Activated CD8-positive, alpha-beta T cell treated with anti-CD3 and anti-CD28 coated beads, Interleukin-2, amount 10 ng/mL, durations not matched to agents 7 days and 5 days (primary cell): ENCODE measurements around the gene ATP5MC3. TPM values are rescaled to one million over a fixed set of nuclear protein-coding genes. Genes with fewer than 3 reads are reported as not detected.

ENCODE experiments used
- ATAC-seq: fragments of 150-1000 bp; cut with Tn5 transposase; one replicate; pipeline ENCODE4 v1.10.0; 2021; ENCODE audit warnings: moderate library complexity
- CTCF ChIA-PET: fragments of 350-600 bp; sonication (Branson Sonifier 250); formaldehyde crosslinking; loops from one replicate; lab custom pipeline; 2021; ENCODE audit warnings: antibody characterized with exemption; lab: Charles Lee
- POLR2A ChIA-PET: fragments of 350-600 bp; sonication (Branson Sonifier 250); formaldehyde crosslinking; loops from one replicate; lab custom pipeline; 2021; ENCODE audit warnings: antibody characterized with exemption; lab: Charles Lee
- DNase-seq: peaks from one replicate; pipeline ENCODE4 v3.0.0-alpha.2; 2020
- H3K27ac Mint-ChIP-seq: one replicate; pipeline ENCODE4 v1.8.0; 2021; ENCODE audit warnings: mild to moderate bottlenecking, mixed read lengths
- H3K27me3 Mint-ChIP-seq: one replicate; pipeline ENCODE4 v1.8.0; 2021; ENCODE audit warnings: low read depth, mixed read lengths
- H3K36me3 Mint-ChIP-seq: one replicate; pipeline ENCODE4 v1.8.0; 2021; ENCODE audit warnings: low read depth, mixed read lengths
- H3K4me1 Mint-ChIP-seq: one replicate; pipeline ENCODE4 v1.8.0; 2021; ENCODE audit warnings: low read depth, mixed read lengths
- H3K4me3 Mint-ChIP-seq: one replicate; pipeline ENCODE4 v1.8.0; 2021; ENCODE audit warnings: mild to moderate bottlenecking, mixed read lengths
- H3K9me3 Mint-ChIP-seq: one replicate; pipeline ENCODE4 v1.8.0; 2022; ENCODE audit warnings: mixed read lengths; ENCODE audit not compliant: insufficient read depth
- total RNA-seq, 2 experiments: library from RNA; stranded (reverse); gene quantifications; one replicate each; pipeline ENCODE4 v1.2.3, GENCODE V29; 2021

ATP5MC3 gene
- total RNA-seq, 2 experiments from 2014 or later = 293 to 310 TPM

GRCh38 chr2:175167792-175168563 lies 13.5 kb downstream of the ATP5MC3 start, which contains the start of gene ATF2:
Gene ATF2 (minus strand): TSS chr2:175168203. CDS start chr2:175136443, 31,760 bp downstream.
- peak; percentile 99 for DNase-seq
- Mint-ChIP-seq H3K36me3 (peaks cover 21% of the 10 kb centered on the region), H3K27ac (peak within 1 kb of the TSS; percentile 97), H3K9me3 (no peaks in the 10 kb centered on the region), H3K4me3 (peak within 1 kb of the TSS; percentile 95), H3K27me3 (no peaks in the 10 kb centered on the region), H3K4me1 (peaks cover 42% of the 10 kb centered on the region)
- POLR2A ChIA-PET = interaction anchor here (0.7 to 1.6 kb wide), 6 partner anchors 11 to 57 kb away, joined by 3 to 19 read pairs (median 4); partner anchors contain the start of gene ATP5MC3
- CTCF ChIA-PET = interaction anchor here (0.7 to 1.5 kb wide), 8 partner anchors 10 to 485 kb away, joined by 3 to 8 read pairs (median 4); partner anchors contain the start of gene ATP5MC3
- peak; percentile 93 for ATAC-seq

DNA sequence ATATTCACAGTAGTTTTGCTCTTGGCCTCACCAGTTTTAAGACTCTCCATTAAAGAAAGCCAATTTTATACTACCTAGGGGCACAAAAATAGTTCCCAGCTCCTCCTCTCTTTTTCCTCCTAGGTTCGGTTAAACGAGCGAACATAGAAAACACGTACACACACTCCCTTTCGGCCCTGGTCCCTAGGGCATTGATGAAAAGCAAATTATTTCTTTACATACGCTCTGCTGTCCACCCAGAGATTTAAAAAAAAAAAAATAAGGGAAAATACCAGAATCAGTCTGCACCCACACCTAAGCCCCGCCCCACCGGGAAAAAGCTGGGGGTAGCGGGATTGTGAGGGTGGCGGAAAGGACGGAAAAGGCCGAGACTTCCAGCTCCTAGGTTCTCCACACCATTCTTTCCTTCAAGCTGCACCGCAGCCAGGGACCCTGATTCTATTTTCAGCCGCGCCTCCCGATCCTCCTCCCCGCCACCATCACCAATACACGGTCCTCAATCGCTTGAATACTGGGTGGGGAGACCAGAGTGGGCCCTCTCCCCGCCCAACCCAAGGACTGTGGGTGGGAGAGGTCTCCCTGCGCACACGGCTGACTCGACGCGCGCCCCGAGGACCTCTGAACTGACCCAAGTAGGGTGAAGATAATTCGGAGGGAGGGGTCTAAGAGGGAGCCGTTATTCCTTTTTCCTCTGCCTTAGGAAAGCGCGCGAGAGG lies 14.3 kb downstream of the ATP5MC3 start:
- CTCF ChIA-PET = interaction anchor here (1.1 to 1.5 kb wide), 3 partner anchors 11 to 14 kb away, joined by 3 to 8 read pairs (median 5); no protein-coding TSS in a partner anchor
- no peaks in the 10 kb centered on the region for H3K27me3 Mint-ChIP-seq

DNA sequence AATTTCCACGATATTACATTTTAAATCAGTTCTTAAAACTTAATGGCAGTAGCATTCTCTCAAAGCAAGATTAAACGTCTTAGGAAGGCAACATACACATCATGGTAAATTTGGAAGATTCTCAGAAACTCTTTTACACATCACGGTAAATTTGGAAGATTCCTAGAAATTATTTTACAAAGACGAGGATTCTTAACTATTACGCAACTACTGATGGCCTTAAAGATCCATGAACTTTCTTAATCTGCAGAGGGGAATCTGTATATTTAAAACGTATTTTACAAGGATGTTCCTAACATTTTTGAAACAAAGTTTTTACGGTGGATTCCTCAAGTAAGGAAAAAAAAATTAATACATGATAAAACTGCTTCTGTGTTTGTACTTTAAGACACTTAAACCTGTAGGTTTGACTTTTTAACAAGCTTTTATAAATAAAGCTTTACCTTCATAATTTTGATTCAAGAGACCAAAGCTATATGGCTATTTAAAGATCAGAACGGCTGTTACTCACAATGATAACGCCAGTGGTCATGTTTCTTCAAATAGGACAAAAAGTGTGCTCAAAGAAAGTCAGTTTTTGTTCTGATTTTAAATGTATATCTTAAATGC lies 15.2 kb downstream of the ATP5MC3 start:
- DNase-seq (no peak), ATAC-seq (no peak)
- Mint-ChIP-seq H3K4me1 (peaks cover 42% of the 10 kb centered on the region), H3K9me3 (no peaks in the 10 kb centered on the region), H3K36me3 (peaks cover 15% of the 10 kb centered on the region), H3K27me3 (no peaks in the 10 kb centered on the region), H3K4me3 (peak overlapping the region; percentile 95), H3K27ac (no peak overlapping the region)
- ChIA-PET CTCF (interaction anchor here (1.1 to 1.5 kb wide), 3 partner anchors 10 to 15 kb away, joined by 3 to 8 read pairs (median 5); no protein-coding TSS in a partner anchor), POLR2A (interaction anchor here (1.4 kb wide), 1 partner anchor 11 kb away, joined by 3 read pairs; no protein-coding TSS in a partner anchor)

More for the DNA sequence above, 14.3 kb downstream of the ATP5MC3 start:
- peaks cover 18% of the 10 kb centered on the region for H3K36me3 Mint-ChIP-seq
- H3K4me1 Mint-ChIP-seq = peaks cover 42% of the 10 kb centered on the region
- peak overlapping the region; percentile 95 for H3K4me3 Mint-ChIP-seq
- no peaks in the 10 kb centered on the region for H3K9me3 Mint-ChIP-seq
- DNase-seq = peak; percentile 43
- peak; percentile 9 for ATAC-seq
- POLR2A ChIA-PET = interaction anchor here (1.4 kb wide), 1 partner anchor 10 kb away, joined by 3 read pairs; no protein-coding TSS in a partner anchor
- peak overlapping the region; percentile 97 for H3K27ac Mint-ChIP-seq

DNA sequence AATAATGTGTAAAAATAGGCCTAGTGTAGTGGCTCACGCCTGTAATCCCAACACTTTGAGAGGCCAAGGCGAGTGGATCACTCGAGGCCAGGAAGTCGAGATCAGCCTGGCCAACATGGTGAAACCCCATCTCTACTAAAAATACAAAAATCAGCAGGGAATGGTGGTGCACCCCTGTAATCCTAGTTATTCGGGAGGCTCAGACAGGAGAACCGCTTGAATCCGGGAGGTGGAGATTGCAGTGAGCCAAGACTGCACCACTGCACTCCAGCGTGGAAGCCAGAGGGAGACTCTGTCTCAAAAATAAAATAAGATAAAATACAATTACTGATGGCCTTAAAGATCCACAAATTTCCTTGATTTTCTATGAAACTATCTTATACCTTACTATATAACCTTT lies 17.3 kb downstream of the ATP5MC3 start:
- no peak overlapping the region for H3K4me3 Mint-ChIP-seq

GRCh38 chr2:175158894-175159293 lies 22.6 kb downstream of the ATP5MC3 start:
- H3K27me3 Mint-ChIP-seq = no peaks in the 10 kb centered on the region
- no peak overlapping the region for H3K4me3 Mint-ChIP-seq
- no peak overlapping the region for H3K27ac Mint-ChIP-seq
- DNase-seq = no peak
- ChIA-PET CTCF (no interaction called here), POLR2A (no interaction called here)
- peaks cover 14% of the 10 kb centered on the region for H3K36me3 Mint-ChIP-seq
- ATAC-seq = no peak
- no peaks in the 10 kb centered on the region for H3K9me3 Mint-ChIP-seq
- H3K4me1 Mint-ChIP-seq = peaks cover 9% of the 10 kb centered on the region

More for the DNA sequence above, 17.3 kb downstream of the ATP5MC3 start:
- H3K27ac Mint-ChIP-seq = no peak overlapping the region
- peaks cover 11% of the 10 kb centered on the region for H3K36me3 Mint-ChIP-seq
- H3K4me1 Mint-ChIP-seq = peaks cover 25% of the 10 kb centered on the region
- DNase-seq (no peak), ATAC-seq (no peak)
- ChIA-PET POLR2A (no interaction called here), CTCF (no interaction called here)
- H3K9me3 Mint-ChIP-seq = no peaks in the 10 kb centered on the region
- H3K27me3 Mint-ChIP-seq = no peaks in the 10 kb centered on the region

DNA sequence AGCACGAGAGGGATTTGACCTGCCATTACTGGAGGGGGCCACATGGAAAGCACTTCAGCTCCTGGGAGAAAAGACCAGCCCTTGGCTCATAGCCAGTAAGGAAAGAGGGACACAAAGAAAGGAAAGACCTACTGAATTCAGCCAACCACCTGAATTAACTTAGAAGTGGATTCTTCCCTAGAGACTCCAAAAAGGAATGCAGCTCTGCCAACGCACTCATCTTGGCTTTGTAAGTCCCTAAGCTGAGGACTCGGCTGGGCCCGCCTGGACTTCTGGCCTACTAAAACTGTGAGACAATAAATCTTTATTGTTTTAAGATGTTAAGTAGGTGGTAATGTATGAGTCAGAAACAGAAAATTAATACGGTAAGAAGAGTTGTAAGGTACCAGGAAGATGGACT lies 25.0 kb downstream of the ATP5MC3 start:
- Mint-ChIP-seq H3K27me3 (no peaks in the 10 kb centered on the region), H3K4me1 (peaks cover 18% of the 10 kb centered on the region), H3K9me3 (no peaks in the 10 kb centered on the region), H3K36me3 (peaks cover 9% of the 10 kb centered on the region), H3K27ac (no peak overlapping the region), H3K4me3 (no peak overlapping the region)
- POLR2A ChIA-PET = interaction anchor here (1.8 kb wide), 1 partner anchor 12 kb away, joined by 5 read pairs; the partner anchor contains the start of gene ATF2
- CTCF ChIA-PET = interaction anchor here (2.6 kb wide), 1 partner anchor 10 kb away, joined by 5 read pairs; no protein-coding TSS in a partner anchor
- no peak for ATAC-seq
- DNase-seq = no peak

- CTCF ChIA-PET = no interaction called here
These were observed 26.8 kb downstream of the ATP5MC3 start for GRCh38 chr2:175154661-175155082.

DNA sequence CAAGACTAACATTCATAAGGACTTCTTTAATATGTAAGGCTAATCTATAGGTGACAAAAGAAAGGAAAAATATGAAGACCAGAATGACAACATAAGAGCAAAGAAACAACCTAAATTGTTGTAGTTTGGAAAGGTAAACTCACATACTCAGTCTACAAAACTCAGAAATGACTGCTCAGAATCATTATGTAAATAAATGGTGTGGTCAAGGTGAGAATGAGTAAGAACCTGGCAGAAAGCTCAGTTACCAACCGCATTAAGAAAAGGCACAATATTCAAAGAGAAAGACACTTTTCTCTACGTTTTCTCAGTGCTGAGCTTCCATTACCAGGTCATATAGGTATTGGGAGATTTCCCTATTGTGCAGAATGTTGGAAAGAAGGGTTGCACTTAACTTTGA lies 29.3 kb downstream of the ATP5MC3 start:
- CTCF ChIA-PET = interaction anchor here (0.9 kb wide), 1 partner anchor 452 kb away, joined by 3 read pairs; no protein-coding TSS in a partner anchor
- POLR2A ChIA-PET = no interaction called here
- no peaks in the 10 kb centered on the region for H3K9me3 Mint-ChIP-seq
- ATAC-seq (peak; percentile 31), DNase-seq (no peak)
- no peaks in the 10 kb centered on the region for H3K27me3 Mint-ChIP-seq
- H3K27ac Mint-ChIP-seq = no peak overlapping the region
- no peak overlapping the region for H3K4me3 Mint-ChIP-seq
- H3K4me1 Mint-ChIP-seq = peaks cover 18% of the 10 kb centered on the region
- peaks cover 29% of the 10 kb centered on the region for H3K36me3 Mint-ChIP-seq

More at GRCh38 chr2:175154661-175155082, 26.8 kb downstream of the ATP5MC3 start:
- H3K9me3 Mint-ChIP-seq = no peaks in the 10 kb centered on the region
- H3K36me3 Mint-ChIP-seq = peaks cover 17% of the 10 kb centered on the region
- no peak overlapping the region for H3K27ac Mint-ChIP-seq
- ATAC-seq = peak; percentile 77
- no peak for DNase-seq
- POLR2A ChIA-PET = interaction anchor here (0.6 to 1.8 kb wide), 2 partner anchors 14 to 19 kb away, joined by 4 to 5 read pairs; partner anchors contain the start of gene ATF2
- no peaks in the 10 kb centered on the region for H3K27me3 Mint-ChIP-seq
- H3K4me1 Mint-ChIP-seq = peaks cover 18% of the 10 kb centered on the region
- no peak overlapping the region for H3K4me3 Mint-ChIP-seq

DNA sequence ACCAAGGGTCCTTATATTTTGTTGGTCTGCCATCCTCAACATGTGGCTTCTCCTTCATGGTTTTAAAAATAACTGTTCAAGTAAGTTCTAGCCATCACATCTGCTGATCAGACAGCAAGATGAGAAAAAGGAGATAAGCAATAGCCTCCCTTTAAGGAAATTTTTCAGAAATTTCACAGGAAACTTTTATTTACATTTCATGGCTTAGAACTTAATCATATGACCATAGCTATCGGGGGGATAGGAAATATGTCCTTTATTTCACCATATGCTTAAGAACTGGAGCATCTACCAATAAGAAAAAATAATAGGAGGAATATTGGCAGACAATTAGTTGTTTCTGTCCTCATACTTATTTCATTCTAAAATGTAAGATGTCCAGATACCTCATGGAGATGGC lies 29.7 kb downstream of the ATP5MC3 start:
- POLR2A ChIA-PET = no interaction called here
- ATAC-seq (no peak), DNase-seq (no peak)
- H3K9me3 Mint-ChIP-seq = no peaks in the 10 kb centered on the region
- CTCF ChIA-PET = no interaction called here
- H3K4me1 Mint-ChIP-seq = peaks cover 18% of the 10 kb centered on the region
- H3K27me3 Mint-ChIP-seq = no peaks in the 10 kb centered on the region
- H3K36me3 Mint-ChIP-seq = peaks cover 25% of the 10 kb centered on the region
- no peak overlapping the region for H3K4me3 Mint-ChIP-seq
- no peak overlapping the region for H3K27ac Mint-ChIP-seq

- H3K27ac Mint-ChIP-seq = no peak overlapping the region
- peaks cover 39% of the 10 kb centered on the region for H3K36me3 Mint-ChIP-seq
- POLR2A ChIA-PET = interaction anchor here (1.2 kb wide), 1 partner anchor 22 kb away, joined by 3 read pairs; no protein-coding TSS in a partner anchor
- H3K4me1 Mint-ChIP-seq = peaks cover 5% of the 10 kb centered on the region
- ATAC-seq (no peak), DNase-seq (no peak)
- H3K27me3 Mint-ChIP-seq = no peaks in the 10 kb centered on the region
- CTCF ChIA-PET = no interaction called here
- H3K9me3 Mint-ChIP-seq = no peaks in the 10 kb centered on the region
- H3K4me3 Mint-ChIP-seq = no peak overlapping the region
These were observed 34.3 kb downstream of the ATP5MC3 start for GRCh38 chr2:175147186-175147585.

GRCh38 chr2:175143678-175144077 lies 37.8 kb downstream of the ATP5MC3 start:
- no peak overlapping the region for H3K27ac Mint-ChIP-seq
- H3K4me3 Mint-ChIP-seq = no peak overlapping the region
- peaks cover 33% of the 10 kb centered on the region for H3K36me3 Mint-ChIP-seq
- CTCF ChIA-PET = no interaction called here
- no peaks in the 10 kb centered on the region for H3K9me3 Mint-ChIP-seq
- no peaks in the 10 kb centered on the region for H3K27me3 Mint-ChIP-seq
- POLR2A ChIA-PET = no interaction called here
- H3K4me1 Mint-ChIP-seq = peaks cover 3% of the 10 kb centered on the region
- DNase-seq (no peak), ATAC-seq (no peak)
